A673 (cell line): ENCODE measurements around the gene ITPKC. TPM values are rescaled to one million over a fixed set of nuclear protein-coding genes. Genes with fewer than 3 reads are reported as not detected.
"Not testable (repeated sequence)": the region's sequence is repeated elsewhere in the genome, so short reads cannot be mapped to it uniquely, and the experiment has no call there.

ENCODE experiments used
- BruUV-seq: library from RNA; stranded (reverse); fragments of 400-500 nt; replicated peaks from 2 replicates; lab custom pipeline; 2021; lab: Mats Ljungman, UMichigan
- CTCF ChIA-PET: fragments of 300-600 bp; sonication (Branson Sonifier 250); formaldehyde crosslinking; loops from one replicate; lab custom pipeline; 2022; ENCODE audit warnings: antibody characterized with exemption; lab: Charles Lee
- POLR2A ChIA-PET: fragments of 300-600 bp; sonication (Branson Sonifier 250); formaldehyde crosslinking; loops from one replicate; lab custom pipeline; 2022; ENCODE audit warnings: antibody characterized with exemption; ENCODE audit not compliant: low non-redundant PET; lab: Charles Lee
- DNase-seq: peaks from one replicate; pipeline ENCODE4 v3.0.0-alpha.2; 2015; ENCODE audit warnings: low spot score
- H3K27ac ChIP-seq: fragments of 200-600 bp; sonication (generic); 2 replicates; pipeline ENCODE4 v1.5.1; 2016; ENCODE audit warnings: mixed run types, low read depth, mild to moderate bottlenecking, mixed read lengths, antibody characterized with exemption, low read length; ENCODE audit not compliant: poor library complexity, severe bottlenecking
- H3K27me3 ChIP-seq: fragments of 200-600 bp; sonication (generic); replicated peaks from 2 replicates; pipeline ENCODE4 v1.6.1; 2017; ENCODE audit warnings: mixed run types, low read depth, mild to moderate bottlenecking, mixed read lengths, antibody characterized with exemption, low read length; ENCODE audit not compliant: insufficient read depth, poor library complexity
- H3K36me3 ChIP-seq: fragments of 200-600 bp; sonication (generic); 2 replicates; pipeline ENCODE4 v1.6.1; 2016; ENCODE audit warnings: mixed run types, mild to moderate bottlenecking, mixed read lengths, antibody characterized with exemption, low read length; ENCODE audit not compliant: insufficient read depth, poor library complexity, severe bottlenecking
- H3K4me1 ChIP-seq: fragments of 200-600 bp; sonication (generic); 2 replicates; pipeline ENCODE4 v1.6.1; 2017; ENCODE audit warnings: mixed run types, mild to moderate bottlenecking, mixed read lengths, antibody characterized with exemption, low read length; ENCODE audit not compliant: insufficient read depth, poor library complexity, severe bottlenecking
- H3K4me3 ChIP-seq: fragments of 200-600 bp; sonication (generic); 2 replicates; pipeline ENCODE4 v1.5.1; 2016; ENCODE audit warnings: low read depth, mixed run types, mild to moderate bottlenecking, mixed read lengths, low read length; ENCODE audit not compliant: poor library complexity, severe bottlenecking
- H3K9me3 ChIP-seq: fragments of 200-600 bp; sonication (generic); 2 replicates; pipeline ENCODE4 v1.6.1; 2016; ENCODE audit warnings: mixed run types, low read depth, mild to moderate bottlenecking, mixed read lengths, antibody characterized with exemption, low read length; ENCODE audit not compliant: poor library complexity, severe bottlenecking
- EZH2 ChIP-seq: fragments of 200-600 bp; sonication (generic); IDR thresholded peaks from 2 replicates; pipeline ENCODE4 v1.6.1; 2017; ENCODE audit warnings: borderline replicate concordance, low read depth, mild to moderate bottlenecking, mixed read lengths, antibody characterized with exemption, low read length; ENCODE audit not compliant: poor library complexity, severe bottlenecking
- intact Hi-C: fragments of 100-400 bp; cut with micrococcal nuclease; formaldehyde crosslinking; loops from one replicate; pipeline ENCODE4 v1.10.0; 2022; ENCODE audit not compliant: unreplicated experiment
- total RNA-seq: library from RNA; stranded (reverse); gene quantifications from 2 replicates; pipeline ENCODE4 v1.2.3, GENCODE V29; 2021
- TF ChIP-seq, protein P1 (sequence below): fragments of 300-800, 200-600 bp; sonication (generic); conservative IDR thresholded peaks from 2 replicates; pipeline ENCODE4 v1.5.1; 2017; ENCODE audit warnings: low read depth, mild to moderate bottlenecking, antibody characterized with exemption, low read length, moderate library complexity, mixed read lengths

The ITPKC gene
- total RNA-seq, 1 experiment from 2014 or later, result 7.2 TPM

DNA sequence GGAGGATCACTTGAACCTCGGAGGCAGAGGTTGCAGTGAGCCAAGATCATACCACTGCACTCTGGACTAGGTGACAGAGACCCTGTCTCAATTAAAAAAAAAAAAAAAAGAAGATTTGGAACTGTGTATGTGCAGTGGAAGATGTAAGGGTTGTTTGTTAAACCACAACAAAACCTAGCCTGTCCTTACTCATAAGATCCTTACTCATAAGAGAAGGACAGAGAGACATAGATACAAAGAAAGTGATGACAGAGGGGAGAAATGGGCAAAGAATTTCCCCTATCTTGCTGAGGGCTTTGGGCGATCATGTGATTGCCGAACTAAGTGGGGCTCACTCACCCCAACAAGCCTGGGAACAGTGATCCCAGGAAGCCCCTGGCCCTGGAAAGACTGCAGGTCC lies 7.9 kb downstream of the ITPKC start:
- TF ChIP-seq EZH2, result no peak
- TF ChIP-seq, protein P1, sequence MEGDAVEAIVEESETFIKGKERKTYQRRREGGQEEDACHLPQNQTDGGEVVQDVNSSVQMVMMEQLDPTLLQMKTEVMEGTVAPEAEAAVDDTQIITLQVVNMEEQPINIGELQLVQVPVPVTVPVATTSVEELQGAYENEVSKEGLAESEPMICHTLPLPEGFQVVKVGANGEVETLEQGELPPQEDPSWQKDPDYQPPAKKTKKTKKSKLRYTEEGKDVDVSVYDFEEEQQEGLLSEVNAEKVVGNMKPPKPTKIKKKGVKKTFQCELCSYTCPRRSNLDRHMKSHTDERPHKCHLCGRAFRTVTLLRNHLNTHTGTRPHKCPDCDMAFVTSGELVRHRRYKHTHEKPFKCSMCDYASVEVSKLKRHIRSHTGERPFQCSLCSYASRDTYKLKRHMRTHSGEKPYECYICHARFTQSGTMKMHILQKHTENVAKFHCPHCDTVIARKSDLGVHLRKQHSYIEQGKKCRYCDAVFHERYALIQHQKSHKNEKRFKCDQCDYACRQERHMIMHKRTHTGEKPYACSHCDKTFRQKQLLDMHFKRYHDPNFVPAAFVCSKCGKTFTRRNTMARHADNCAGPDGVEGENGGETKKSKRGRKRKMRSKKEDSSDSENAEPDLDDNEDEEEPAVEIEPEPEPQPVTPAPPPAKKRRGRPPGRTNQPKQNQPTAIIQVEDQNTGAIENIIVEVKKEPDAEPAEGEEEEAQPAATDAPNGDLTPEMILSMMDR, result no peak
- ChIA-PET CTCF (no interaction called here), POLR2A (no interaction called here)
- no TSS peak for BruUV-seq
- Histone ChIP-seq H3K36me3 (peaks cover 5% of the 10 kb centered on the region), H3K9me3 (no peaks in the 10 kb centered on the region), H3K27me3 (no peaks in the 10 kb centered on the region), H3K4me3 (no peak overlapping the region), H3K4me1 (peaks cover under 1% of the 10 kb centered on the region), H3K27ac (no peak overlapping the region)
- intact Hi-C loops, result no loop called here
- no peak for DNase-seq

DNA sequence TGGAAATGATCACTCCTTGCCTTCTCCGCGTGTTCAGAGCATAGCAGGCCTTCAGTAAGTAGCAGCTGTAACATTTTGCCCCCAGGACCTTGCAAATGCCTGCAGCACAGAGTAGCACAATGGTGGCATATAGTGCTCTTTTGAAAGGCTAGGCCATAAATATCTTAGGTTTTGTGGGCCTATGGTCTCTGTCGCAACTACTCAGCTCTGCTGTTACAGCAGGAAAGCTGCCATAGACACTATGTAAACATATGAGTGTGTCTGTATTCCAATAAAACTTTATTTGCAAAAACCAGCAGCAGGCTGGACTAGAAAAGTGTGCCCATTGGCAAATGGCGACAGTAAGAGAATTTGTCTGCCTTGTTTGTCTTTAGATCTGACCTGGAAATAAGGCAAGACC lies 9.4 kb downstream of the ITPKC start:
- H3K9me3 ChIP-seq, result no peaks in the 10 kb centered on the region
- H3K27ac ChIP-seq, result no peak overlapping the region
- no peak overlapping the region for H3K4me3 ChIP-seq
- intact Hi-C loops, result no loop called here
- TF ChIP-seq EZH2, result no peak
- TF ChIP-seq, protein P1, result no peak
- BruUV-seq, result no TSS peak
- peaks cover 11% of the 10 kb centered on the region for H3K36me3 ChIP-seq
- POLR2A ChIA-PET, result no interaction called here
- DNase-seq, result no peak
- H3K4me1 ChIP-seq, result no peaks in the 10 kb centered on the region
- H3K27me3 ChIP-seq, result no peaks in the 10 kb centered on the region
- CTCF ChIA-PET, result no interaction called here

DNA sequence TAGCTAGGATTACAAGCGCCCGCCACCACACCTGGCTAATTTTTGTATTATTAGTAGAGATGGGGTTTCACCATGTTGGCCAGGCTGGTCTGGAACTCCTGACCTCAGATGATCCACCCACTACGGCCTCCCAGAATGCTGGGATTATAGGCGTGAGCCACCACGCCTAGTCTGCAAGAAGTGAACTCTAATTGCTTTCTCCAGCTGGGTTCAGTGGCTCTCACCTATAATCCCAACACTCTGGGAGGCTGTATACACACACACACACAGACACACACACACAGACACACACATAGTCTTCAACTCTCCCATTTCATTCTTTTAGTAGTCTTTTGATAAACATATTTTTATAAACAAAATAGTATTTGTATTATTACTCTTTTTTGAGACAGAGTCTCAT lies 13.2 kb downstream of the ITPKC start:
- not testable (repeated sequence) for BruUV-seq

DNA sequence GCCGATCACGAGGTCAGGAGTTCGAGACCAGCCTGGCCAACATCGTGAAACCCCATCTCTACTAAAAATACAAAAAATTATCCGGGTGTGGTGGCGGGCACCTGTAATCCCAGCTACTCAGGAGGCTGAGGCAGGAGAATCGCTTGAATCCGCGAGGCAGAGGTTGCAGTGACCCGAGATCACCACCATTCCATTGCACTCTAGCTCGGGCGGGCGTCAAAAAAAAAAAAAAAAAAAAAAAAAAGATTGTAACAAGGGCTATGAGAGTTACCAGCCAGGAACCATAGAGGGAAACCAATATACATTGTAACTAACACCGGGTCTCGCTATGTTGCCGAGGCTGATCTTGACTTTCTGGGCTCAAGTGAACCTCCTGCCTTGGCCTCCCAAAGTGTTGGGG lies 15.4 kb downstream of the ITPKC start:
- DNase-seq, H3K27ac ChIP-seq, H3K4me1 ChIP-seq, BruUV-seq, H3K27me3 ChIP-seq, CTCF ChIA-PET, intact Hi-C loops, H3K4me3 ChIP-seq, POLR2A ChIA-PET, H3K9me3 ChIP-seq: not testable (repeated sequence)
- peaks cover 15% of the 10 kb centered on the region for H3K36me3 ChIP-seq

More for the DNA sequence above, 13.2 kb downstream of the ITPKC start:
- H3K4me3 ChIP-seq, H3K27me3 ChIP-seq, H3K4me1 ChIP-seq, intact Hi-C loops, DNase-seq, POLR2A ChIA-PET, CTCF ChIA-PET, H3K9me3 ChIP-seq, H3K27ac ChIP-seq: not testable (repeated sequence)
- H3K36me3 ChIP-seq, result peaks cover 17% of the 10 kb centered on the region
